Breast epithelium (tissue), 4 donors: ENCODE data around the gene STAC3. TPM values are rescaled to one million over a fixed set of nuclear protein-coding genes. Genes with fewer than 3 reads are reported as not detected.
"Not testable (repeated sequence)": the region's sequence is repeated elsewhere in the genome, so short reads cannot be mapped to it uniquely, and the experiment has no call there.

ENCODE experiments used
- DNase-seq, 2 donors: peaks; one replicate each; pipeline ENCODE4 v3.0.0-alpha.2; 2019; ENCODE audit warnings: low spot score in 2 of 2
- H3K27ac ChIP-seq, 2 donors: fragments of 200-600 bp; sonication (generic) in 1 of 2; one replicate each; pipeline ENCODE4 v1.5.1; 2016 to 2019; ENCODE audit warnings: mild to moderate bottlenecking in 1 of 2
- H3K27me3 ChIP-seq, 2 donors: fragments of 200-600 bp; sonication (generic) in 1 of 2; one replicate each; pipeline versions ENCODE4 v1.5.1 to v1.6.0; 2017 to 2019; ENCODE audit warnings: control low read depth in 1 of 2, mild to moderate bottlenecking in 1 of 2
- H3K36me3 ChIP-seq: fragments of 200-600 bp; one replicate; pipeline ENCODE4 v1.5.1; 2019
- H3K4me1 ChIP-seq, 2 donors: fragments of 200-600 bp; sonication (generic); one replicate each; pipeline ENCODE4 v1.5.1; 2016 to 2019; ENCODE audit warnings: control low read depth in 1 of 2
- H3K4me3 ChIP-seq, 3 donors: fragments of 200-600 bp; sonication (generic); 1 replicate in 2 of 3; 2 replicates in 1 of 3; pipeline ENCODE4 v1.5.1; 2016 to 2019; ENCODE audit warnings: mild to moderate bottlenecking in 3 of 3, moderate library complexity in 2 of 3
- H3K9me3 ChIP-seq, 2 donors: fragments of 200-600 bp; sonication (generic) in 1 of 2; one replicate each; pipeline ENCODE4 v1.5.1; 2016 to 2019; ENCODE audit warnings: control low read depth in 1 of 2
- CTCF ChIP-seq, 3 donors: fragments of 450-650 bp; IDR thresholded peaks; one replicate each; pipeline ENCODE4 v1.5.1; 2016 to 2017; ENCODE audit warnings: antibody characterized with exemption in 3 of 3, mild to moderate bottlenecking in 3 of 3, moderate library complexity in 3 of 3
- POLR2A ChIP-seq: fragments of 450-650 bp; IDR thresholded peaks from one replicate; pipeline ENCODE4 v1.6.1; 2016; ENCODE audit warnings: antibody characterized with exemption, mild to moderate bottlenecking, moderate library complexity
- POLR2AphosphoS5 ChIP-seq, 3 donors: sonication (generic); formaldehyde crosslinking; IDR thresholded peaks; one replicate each; pipeline ENCODE4 v1.6.1; 2017; ENCODE audit warnings: antibody characterized with exemption in 3 of 3
- intact Hi-C: fragments of 100-400 bp; cut with DNase I; formaldehyde crosslinking; loops from one replicate; pipeline ENCODE4 v1.15.1; 2023; ENCODE audit warnings: low total_unique reads
- total RNA-seq, 3 donors: library from RNA; depleted of rRNA; stranded (reverse); fragments of >200 nt; gene quantifications; one replicate each; pipeline ENCODE4 v1.1.0, GENCODE V29; 2016

Gene STAC3
- total RNA-seq, 3 donors from 2014 or later: 0.98 to 3.2 (median 1.6) TPM

- Histone ChIP-seq H3K4me1 (no peaks in the 10 kb centered on the region), H3K27me3 (no peaks in the 10 kb centered on the region), H3K36me3 (no peaks in the 10 kb centered on the region), H3K27ac (no peak overlapping the region), H3K4me3 (no peak overlapping the region), H3K9me3 (no peaks in the 10 kb centered on the region)
- TF ChIP-seq POLR2AphosphoS5 (IDR thresholded peaks at IDR 0.05) (no peak), CTCF (IDR thresholded peaks at IDR 0.05) (no peak), POLR2A (no peak)
- DNase-seq: no peak
- intact Hi-C loops: no loop called here
These were observed 27.7 kb upstream of the STAC3 start for GRCh38 chr12:57278465-57279381.

- no peaks in the 10 kb centered on the region for H3K9me3 ChIP-seq
- H3K4me1 ChIP-seq: no peaks in the 10 kb centered on the region
- no peaks in the 10 kb centered on the region for H3K36me3 ChIP-seq
- no peak for TF ChIP-seq POLR2AphosphoS5 (IDR thresholded peaks at IDR 0.05)
- TF ChIP-seq CTCF (IDR thresholded peaks at IDR 0.05): no peak
- no peak for TF ChIP-seq POLR2A
- no peak overlapping the region for H3K27ac ChIP-seq
- no peak for DNase-seq
- H3K4me3 ChIP-seq: no peak overlapping the region
- H3K27me3 ChIP-seq: no peaks in the 10 kb centered on the region
- intact Hi-C loops: no loop called here
These were observed 26.1 kb upstream of the STAC3 start for GRCh38 chr12:57276935-57277563.

GRCh38 chr12:57276233-57276632, 25.2 kb upstream of the STAC3 start:
- H3K27ac ChIP-seq, intact Hi-C loops, DNase-seq, H3K4me3 ChIP-seq, H3K27me3 ChIP-seq, H3K9me3 ChIP-seq, H3K36me3 ChIP-seq, H3K4me1 ChIP-seq: not testable (repeated sequence)

- H3K27ac ChIP-seq: no peak overlapping the region
- no peaks in the 10 kb centered on the region for H3K36me3 ChIP-seq
- no peak for DNase-seq
- no peaks in the 10 kb centered on the region for H3K4me1 ChIP-seq
- H3K4me3 ChIP-seq: no peak overlapping the region
- H3K27me3 ChIP-seq: no peaks in the 10 kb centered on the region
- intact Hi-C loops: no loop called here
- H3K9me3 ChIP-seq: no peaks in the 10 kb centered on the region
- TF ChIP-seq POLR2AphosphoS5 (IDR thresholded peaks at IDR 0.05) (no peak), CTCF (IDR thresholded peaks at IDR 0.05) (no peak), POLR2A (no peak)
These were observed 22.5 kb upstream of the STAC3 start for GRCh38 chr12:57273516-57273915.

GRCh38 chr12:57272337-57273151, 21.6 kb upstream of the STAC3 start:
- no peak for TF ChIP-seq CTCF (IDR thresholded peaks at IDR 0.05)
- TF ChIP-seq POLR2AphosphoS5 (IDR thresholded peaks at IDR 0.05): no peak
- TF ChIP-seq POLR2A: no peak
- Histone ChIP-seq H3K27ac (no peak overlapping the region), H3K4me3 (no peak overlapping the region), H3K9me3 (no peaks in the 10 kb centered on the region), H3K27me3 (no peaks in the 10 kb centered on the region), H3K36me3 (no peaks in the 10 kb centered on the region), H3K4me1 (no peaks in the 10 kb centered on the region)
- DNase-seq: no peak
- intact Hi-C loops: no loop called here
